ENCODE measurements around the gene ADGB.

Gene ADGB

DNA sequence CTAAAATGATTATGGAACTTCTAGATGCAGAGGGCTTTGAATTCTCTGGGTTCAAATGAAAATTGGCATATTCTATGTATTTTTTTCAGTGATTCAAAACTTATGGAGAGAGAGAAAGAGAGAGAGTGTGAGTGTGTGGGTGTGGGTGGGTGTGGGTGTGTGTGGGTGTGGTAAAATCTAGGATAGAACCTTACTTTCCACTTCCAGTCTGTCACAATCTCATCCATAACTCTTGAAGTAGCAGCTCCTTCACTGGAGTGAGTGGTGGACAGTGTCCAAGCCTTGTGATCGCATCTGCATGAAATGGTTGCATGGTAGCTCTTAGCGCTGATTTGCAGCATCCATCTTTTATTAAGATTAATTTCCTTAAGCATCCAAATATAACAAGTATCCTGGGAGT is 37.7 kb downstream of the ADGB start:
- DNase-seq (ENCODE audit: extremely low read depth, insufficient read length): no peak
- Histone ChIP-seq H3K36me3 (ENCODE audit: control insufficient read depth, insufficient read depth, low read length) (no peaks in the 10 kb centered on the region), H3K4me3 (replicated peaks; ENCODE audit: low read depth, low read length) (no peak overlapping the region), H3K27me3 (replicated peaks; ENCODE audit: control insufficient read depth, insufficient read depth, low read length) (no peaks in the 10 kb centered on the region)
- TF ChIP-seq, protein P1, sequence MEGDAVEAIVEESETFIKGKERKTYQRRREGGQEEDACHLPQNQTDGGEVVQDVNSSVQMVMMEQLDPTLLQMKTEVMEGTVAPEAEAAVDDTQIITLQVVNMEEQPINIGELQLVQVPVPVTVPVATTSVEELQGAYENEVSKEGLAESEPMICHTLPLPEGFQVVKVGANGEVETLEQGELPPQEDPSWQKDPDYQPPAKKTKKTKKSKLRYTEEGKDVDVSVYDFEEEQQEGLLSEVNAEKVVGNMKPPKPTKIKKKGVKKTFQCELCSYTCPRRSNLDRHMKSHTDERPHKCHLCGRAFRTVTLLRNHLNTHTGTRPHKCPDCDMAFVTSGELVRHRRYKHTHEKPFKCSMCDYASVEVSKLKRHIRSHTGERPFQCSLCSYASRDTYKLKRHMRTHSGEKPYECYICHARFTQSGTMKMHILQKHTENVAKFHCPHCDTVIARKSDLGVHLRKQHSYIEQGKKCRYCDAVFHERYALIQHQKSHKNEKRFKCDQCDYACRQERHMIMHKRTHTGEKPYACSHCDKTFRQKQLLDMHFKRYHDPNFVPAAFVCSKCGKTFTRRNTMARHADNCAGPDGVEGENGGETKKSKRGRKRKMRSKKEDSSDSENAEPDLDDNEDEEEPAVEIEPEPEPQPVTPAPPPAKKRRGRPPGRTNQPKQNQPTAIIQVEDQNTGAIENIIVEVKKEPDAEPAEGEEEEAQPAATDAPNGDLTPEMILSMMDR (IDR thresholded peaks at IDR 0.05; ENCODE audit: insufficient read depth, low read length, poor library complexity, severe bottlenecking): no peak

DNA sequence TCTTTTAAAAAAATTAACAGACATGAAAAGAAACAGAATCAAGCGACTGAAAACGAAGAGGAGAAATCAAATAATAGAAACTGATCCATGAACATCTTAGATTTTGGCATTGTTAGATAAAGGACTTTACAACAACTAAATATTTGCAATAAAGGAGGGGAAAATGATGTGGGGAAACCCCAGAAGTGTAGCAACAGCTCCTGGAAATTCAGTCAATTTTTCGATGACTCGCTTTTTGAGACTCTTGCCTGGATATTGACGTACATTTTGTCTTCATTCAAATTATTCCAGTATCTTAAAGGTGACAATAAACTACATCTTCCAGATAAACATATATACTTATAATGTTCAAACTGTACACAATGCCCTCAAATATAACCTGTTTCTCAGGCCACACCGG is 44.1 kb downstream of the ADGB start:
- H3K4me3 ChIP-seq (replicated peaks; ENCODE audit: low read depth, low read length): no peak overlapping the region
- DNase-seq (ENCODE audit: extremely low read depth, insufficient read length): no peak
- no peaks in the 10 kb centered on the region for H3K27me3 ChIP-seq (replicated peaks; ENCODE audit: control insufficient read depth, insufficient read depth, low read length)
- H3K36me3 ChIP-seq (ENCODE audit: control insufficient read depth, insufficient read depth, low read length): no peaks in the 10 kb centered on the region
- TF ChIP-seq, protein P1 (IDR thresholded peaks at IDR 0.05; ENCODE audit: insufficient read depth, low read length, poor library complexity, severe bottlenecking): no peak

DNA sequence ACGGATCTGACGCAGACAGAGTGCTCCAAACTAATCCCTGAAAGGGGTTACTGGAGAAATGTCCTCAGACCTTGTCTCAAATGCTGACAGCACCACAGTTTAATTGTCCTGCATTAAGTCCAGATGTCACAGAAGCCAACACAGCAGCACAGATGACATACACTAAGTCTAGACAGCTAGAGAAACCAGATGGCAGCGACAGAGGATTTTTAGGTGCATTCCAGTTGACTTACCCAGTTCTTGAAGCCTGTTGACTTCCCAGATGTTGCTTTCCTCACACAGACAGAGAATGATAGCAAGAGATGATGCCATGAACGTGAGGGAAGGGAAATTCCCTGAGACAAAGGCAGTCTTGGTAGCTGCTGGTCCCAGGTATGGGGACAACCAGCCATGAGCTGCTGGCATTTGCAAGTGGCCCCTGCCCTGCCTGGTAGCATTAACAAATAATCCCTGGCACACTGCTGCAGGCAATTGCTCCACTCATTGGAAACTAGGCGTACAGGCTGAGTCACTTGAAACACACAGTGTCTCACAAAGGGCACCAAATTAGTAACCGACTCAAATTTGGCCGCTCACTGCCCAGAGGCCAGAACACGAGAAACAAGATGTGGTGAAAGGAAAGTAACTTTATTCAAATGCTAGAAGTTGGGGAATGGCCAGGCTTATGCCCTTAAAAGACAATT is 52.2 kb downstream of the ADGB start:
- DNase-seq (ENCODE audit: extremely low read depth, insufficient read length): peak; percentile 6
- no peaks in the 10 kb centered on the region for H3K27me3 ChIP-seq (replicated peaks; ENCODE audit: control insufficient read depth, insufficient read depth, low read length)
- H3K4me3 ChIP-seq (replicated peaks; ENCODE audit: low read depth, low read length): no peak overlapping the region
- H3K36me3 ChIP-seq (ENCODE audit: control insufficient read depth, insufficient read depth, low read length): no peaks in the 10 kb centered on the region
- TF ChIP-seq, protein P1 (IDR thresholded peaks at IDR 0.05; ENCODE audit: insufficient read depth, low read length, poor library complexity, severe bottlenecking): no peak

- DNase-seq (ENCODE audit: extremely low read depth, insufficient read length): no peak
- Histone ChIP-seq H3K27me3 (replicated peaks; ENCODE audit: control insufficient read depth, insufficient read depth, low read length) (no peaks in the 10 kb centered on the region), H3K4me3 (replicated peaks; ENCODE audit: low read depth, low read length) (no peak overlapping the region), H3K36me3 (ENCODE audit: control insufficient read depth, insufficient read depth, low read length) (no peaks in the 10 kb centered on the region)
- TF ChIP-seq, protein P1 (IDR thresholded peaks at IDR 0.05; ENCODE audit: insufficient read depth, low read length, poor library complexity, severe bottlenecking): no peak
These were observed 52.7 kb downstream of the ADGB start for GRCh38 chr6:146651482-146651863.

GRCh38 chr6:146657432-146657831 is 58.7 kb downstream of the ADGB start:
- TF ChIP-seq, protein P1 (IDR thresholded peaks at IDR 0.05; ENCODE audit: insufficient read depth, low read length, poor library complexity, severe bottlenecking): no peak
- H3K4me3 ChIP-seq (replicated peaks; ENCODE audit: low read depth, low read length): no peak overlapping the region
- H3K36me3 ChIP-seq (ENCODE audit: control insufficient read depth, insufficient read depth, low read length): no peaks in the 10 kb centered on the region
- DNase-seq (ENCODE audit: extremely low read depth, insufficient read length): no peak
- H3K27me3 ChIP-seq (replicated peaks; ENCODE audit: control insufficient read depth, insufficient read depth, low read length): no peaks in the 10 kb centered on the region

All from GM06990 (cell line).